Measurements from ENCODE around the gene ARCN1. TPM values are rescaled to one million over a fixed set of nuclear protein-coding genes. Genes with fewer than 3 reads are reported as not detected.

Gene ARCN1
- total and polyA plus RNA-seq, 9 of the 15 experiments (the other 6 are each of a cell fraction or from before 2014, with no cell fraction given): 30.0 to 224 (median 76.4) TPM

DNA sequence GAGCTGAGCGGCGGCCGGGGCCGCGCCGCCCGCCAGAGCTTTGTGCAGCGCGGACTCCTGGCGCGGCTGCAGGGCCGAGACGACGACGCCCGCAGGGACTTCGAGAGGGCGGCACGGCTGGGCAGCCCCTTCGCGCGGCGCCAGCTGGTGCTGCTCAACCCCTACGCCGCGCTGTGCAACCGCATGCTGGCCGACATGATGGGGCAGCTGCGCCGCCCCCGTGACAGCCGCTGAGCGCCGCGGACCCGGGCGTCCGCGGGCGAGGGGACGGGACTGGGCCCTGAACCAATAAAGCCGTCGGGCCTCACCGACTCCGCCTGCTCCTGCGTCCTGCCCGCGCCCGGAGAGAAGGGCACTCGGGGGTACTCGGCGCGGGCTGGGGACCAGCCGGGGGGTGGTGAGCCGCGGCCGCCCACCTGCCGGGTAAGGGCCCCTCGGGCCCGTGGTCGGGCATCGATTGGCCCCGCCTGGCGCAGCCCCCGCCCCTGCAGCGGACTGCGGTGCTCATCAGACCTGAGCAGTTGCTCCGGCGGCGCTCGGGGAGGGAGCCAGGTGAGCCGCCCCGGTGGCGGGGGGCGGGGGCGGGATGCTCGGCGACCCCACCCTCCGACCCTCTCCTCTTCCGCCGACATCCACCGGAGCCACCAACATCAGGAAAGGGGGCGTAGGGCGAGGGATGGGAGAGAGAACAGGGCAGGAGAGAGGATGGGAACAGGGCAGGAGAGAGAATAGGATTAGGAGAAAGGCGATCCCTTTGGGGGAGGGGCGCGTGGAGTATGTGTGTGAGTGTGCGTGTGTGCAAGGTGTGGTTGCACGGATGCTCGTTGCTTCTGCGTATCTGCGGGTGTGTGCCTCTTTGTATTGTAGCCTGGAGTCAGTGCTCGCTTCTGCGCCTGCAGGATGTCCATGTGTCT lies 41.3 kb upstream of the ARCN1 start, which contains the start of gene TMEM25 (continued):
- 0 out of 2 replicates have a peak, but pooled peaks have one; percentile 17 for TF ChIP-seq SMAD3 (CRISPR knock-in tag; conservative IDR thresholded peaks at IDR 0.05)
- TF ChIP-seq PML (IDR thresholded peaks at IDR 0.05; ENCODE audit: low read length): no peak
- TF ChIP-seq GABPA (tag; conservative IDR thresholded peaks at IDR 0.05; ENCODE audit: low read depth): no peak
- no peak for TF ChIP-seq CHD1 (IDR thresholded peaks at IDR 0.05; ENCODE audit: low read length)
- TF ChIP-seq NFYB (IDR thresholded peaks at IDR 0.05; ENCODE audit: extremely low read depth, insufficient read length): no peak
- 0 out of 2 replicates have a peak, but pooled peaks have one; percentile 45 for TF ChIP-seq ZNF583 (CRISPR knock-in tag; IDR thresholded peaks at IDR 0.05)
- no peak for TF ChIP-seq WHSC1 (IDR thresholded peaks at IDR 0.05; ENCODE audit: low read length)
- peak; percentile 38; the same call in 1 of the 2 replicates for TF ChIP-seq SP1 (CRISPR knock-in tag; IDR thresholded peaks at IDR 0.05)
- TF ChIP-seq RBM14 (IDR thresholded peaks at IDR 0.05; ENCODE audit: borderline replicate concordance, insufficient read depth, low read depth, low read length): no peak
- TF ChIP-seq E2F3 (CRISPR knock-in tag; IDR thresholded peaks at IDR 0.05): no peak
- no peak for TF ChIP-seq HLTF (IDR thresholded peaks at IDR 0.05)
- TF ChIP-seq, protein P1, sequence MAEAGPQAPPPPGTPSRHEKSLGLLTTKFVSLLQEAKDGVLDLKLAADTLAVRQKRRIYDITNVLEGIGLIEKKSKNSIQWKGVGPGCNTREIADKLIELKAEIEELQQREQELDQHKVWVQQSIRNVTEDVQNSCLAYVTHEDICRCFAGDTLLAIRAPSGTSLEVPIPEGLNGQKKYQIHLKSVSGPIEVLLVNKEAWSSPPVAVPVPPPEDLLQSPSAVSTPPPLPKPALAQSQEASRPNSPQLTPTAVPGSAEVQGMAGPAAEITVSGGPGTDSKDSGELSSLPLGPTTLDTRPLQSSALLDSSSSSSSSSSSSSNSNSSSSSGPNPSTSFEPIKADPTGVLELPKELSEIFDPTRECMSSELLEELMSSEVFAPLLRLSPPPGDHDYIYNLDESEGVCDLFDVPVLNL (CRISPR knock-in tag; IDR thresholded peaks at IDR 0.05; ENCODE audit: low read depth): 0 out of 2 replicates have a peak, but pooled peaks have one; percentile 32
- TF ChIP-seq SUPT5H (IDR thresholded peaks at IDR 0.05): peak; percentile 49; the same call in 1 of the 2 replicates
- TF ChIP-seq POLR2AphosphoS2 (IDR thresholded peaks at IDR 0.05; ENCODE audit: low read length): no peak
- TF ChIP-seq SRSF1 (IDR thresholded peaks at IDR 0.05; ENCODE audit: low read depth, low read length): no peak
- TF ChIP-seq, protein P2, sequence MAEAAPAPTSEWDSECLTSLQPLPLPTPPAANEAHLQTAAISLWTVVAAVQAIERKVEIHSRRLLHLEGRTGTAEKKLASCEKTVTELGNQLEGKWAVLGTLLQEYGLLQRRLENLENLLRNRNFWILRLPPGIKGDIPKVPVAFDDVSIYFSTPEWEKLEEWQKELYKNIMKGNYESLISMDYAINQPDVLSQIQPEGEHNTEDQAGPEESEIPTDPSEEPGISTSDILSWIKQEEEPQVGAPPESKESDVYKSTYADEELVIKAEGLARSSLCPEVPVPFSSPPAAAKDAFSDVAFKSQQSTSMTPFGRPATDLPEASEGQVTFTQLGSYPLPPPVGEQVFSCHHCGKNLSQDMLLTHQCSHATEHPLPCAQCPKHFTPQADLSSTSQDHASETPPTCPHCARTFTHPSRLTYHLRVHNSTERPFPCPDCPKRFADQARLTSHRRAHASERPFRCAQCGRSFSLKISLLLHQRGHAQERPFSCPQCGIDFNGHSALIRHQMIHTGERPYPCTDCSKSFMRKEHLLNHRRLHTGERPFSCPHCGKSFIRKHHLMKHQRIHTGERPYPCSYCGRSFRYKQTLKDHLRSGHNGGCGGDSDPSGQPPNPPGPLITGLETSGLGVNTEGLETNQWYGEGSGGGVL (CRISPR knock-in tag; IDR thresholded peaks at IDR 0.05): no peak
- TF ChIP-seq RB1 (IDR thresholded peaks at IDR 0.05; ENCODE audit: low read depth): peak; percentile 69; the same call in 1 of the 2 replicates
- peak; percentile 40; the same call in 1 of the 2 replicates for TF ChIP-seq HDAC8 (tag; IDR thresholded peaks at IDR 0.05)
- TF ChIP-seq BCL6 (CRISPR knock-in tag; IDR thresholded peaks at IDR 0.05): no peak
- peak; percentile 71 for TF ChIP-seq CCNT2 (IDR thresholded peaks at IDR 0.05; ENCODE audit: borderline replicate concordance, extremely low read depth, insufficient read length, low read depth, low read length)
- no peak for TF ChIP-seq ZNF77 (CRISPR knock-in tag; IDR thresholded peaks at IDR 0.05)
- TF ChIP-seq SP2 (IDR thresholded peaks at IDR 0.05; ENCODE audit: extremely low read depth, low read depth, low read length, poor library complexity, severe bottlenecking): no peak
- no peak for TF ChIP-seq SAFB (IDR thresholded peaks at IDR 0.05; ENCODE audit: borderline replicate concordance, low read depth, low read length)
- TF ChIP-seq GATAD2B (IDR thresholded peaks at IDR 0.05; ENCODE audit: borderline replicate concordance): no peak; the same call in 1 of the 2 replicates
- TF ChIP-seq TARDBP (IDR thresholded peaks at IDR 0.05): no peak
- 0 out of 2 replicates have a peak, but pooled peaks have one; percentile 24 for TF ChIP-seq SMARCE1 (IDR thresholded peaks at IDR 0.05)

All from K562 (cell line).